ENCODE data around the gene PIK3C3.
"Not testable (repeated sequence)": the region's sequence is repeated elsewhere in the genome, so short reads cannot be mapped to it uniquely, and the experiment has no call there.

DNA sequence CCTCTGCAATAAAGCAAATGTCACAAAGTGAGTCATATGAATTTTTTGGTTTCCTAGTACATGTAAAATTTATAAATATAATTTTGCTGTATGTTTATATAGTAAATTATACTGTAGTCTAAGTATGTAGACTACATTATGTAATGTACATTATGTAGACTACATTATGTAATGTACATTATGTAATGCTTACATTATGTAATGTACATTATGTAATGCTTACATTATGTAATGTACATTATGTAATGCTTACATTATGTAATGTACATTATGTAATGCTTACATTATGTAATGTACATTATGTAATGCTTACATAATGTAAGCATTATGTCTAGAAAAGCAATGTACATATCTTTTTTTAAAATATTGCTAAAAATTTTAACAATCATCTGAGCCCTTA, 54.4 kb downstream of the PIK3C3 start:
- TF ChIP-seq, protein P1, sequence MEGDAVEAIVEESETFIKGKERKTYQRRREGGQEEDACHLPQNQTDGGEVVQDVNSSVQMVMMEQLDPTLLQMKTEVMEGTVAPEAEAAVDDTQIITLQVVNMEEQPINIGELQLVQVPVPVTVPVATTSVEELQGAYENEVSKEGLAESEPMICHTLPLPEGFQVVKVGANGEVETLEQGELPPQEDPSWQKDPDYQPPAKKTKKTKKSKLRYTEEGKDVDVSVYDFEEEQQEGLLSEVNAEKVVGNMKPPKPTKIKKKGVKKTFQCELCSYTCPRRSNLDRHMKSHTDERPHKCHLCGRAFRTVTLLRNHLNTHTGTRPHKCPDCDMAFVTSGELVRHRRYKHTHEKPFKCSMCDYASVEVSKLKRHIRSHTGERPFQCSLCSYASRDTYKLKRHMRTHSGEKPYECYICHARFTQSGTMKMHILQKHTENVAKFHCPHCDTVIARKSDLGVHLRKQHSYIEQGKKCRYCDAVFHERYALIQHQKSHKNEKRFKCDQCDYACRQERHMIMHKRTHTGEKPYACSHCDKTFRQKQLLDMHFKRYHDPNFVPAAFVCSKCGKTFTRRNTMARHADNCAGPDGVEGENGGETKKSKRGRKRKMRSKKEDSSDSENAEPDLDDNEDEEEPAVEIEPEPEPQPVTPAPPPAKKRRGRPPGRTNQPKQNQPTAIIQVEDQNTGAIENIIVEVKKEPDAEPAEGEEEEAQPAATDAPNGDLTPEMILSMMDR (IDR thresholded peaks at IDR 0.05; ENCODE audit: low read depth, low read length) = not testable (repeated sequence)
- TF ChIP-seq POLR2A (IDR thresholded peaks at IDR 0.05; ENCODE audit: extremely low read depth, insufficient read length) = not testable (repeated sequence)

All from NB4 (cell line).